Measurements from ENCODE around the gene ZBTB1.
"Not testable (repeated sequence)": the region's sequence is repeated elsewhere in the genome, so short reads cannot be mapped to it uniquely, and the experiment has no call there.

The ZBTB1 gene

GRCh38 chr14:64569646-64570045 is 65.1 kb downstream of the ZBTB1 start:
- not testable (repeated sequence) for DNase-seq (ENCODE audit: low read depth in 2 of 2)

- DNase-seq (ENCODE audit: low read depth in 2 of 2) = no peak
Observed at GRCh38 chr14:64572386-64573104, 68.0 kb downstream of the ZBTB1 start.

- DNase-seq (ENCODE audit: low read depth in 2 of 2) = no peak
Observed at GRCh38 chr14:64573109-64573508, 68.5 kb downstream of the ZBTB1 start.

All from stimulated activated CD4-positive, alpha-beta T cell treated with anti-CD3 and anti-CD28 coated beads, Interleukin-1b, Interleukin-23, amount 100 ng/mL, for 4 hours (primary cell).